ENCODE measurements around the gene NANOS1.

DNA sequence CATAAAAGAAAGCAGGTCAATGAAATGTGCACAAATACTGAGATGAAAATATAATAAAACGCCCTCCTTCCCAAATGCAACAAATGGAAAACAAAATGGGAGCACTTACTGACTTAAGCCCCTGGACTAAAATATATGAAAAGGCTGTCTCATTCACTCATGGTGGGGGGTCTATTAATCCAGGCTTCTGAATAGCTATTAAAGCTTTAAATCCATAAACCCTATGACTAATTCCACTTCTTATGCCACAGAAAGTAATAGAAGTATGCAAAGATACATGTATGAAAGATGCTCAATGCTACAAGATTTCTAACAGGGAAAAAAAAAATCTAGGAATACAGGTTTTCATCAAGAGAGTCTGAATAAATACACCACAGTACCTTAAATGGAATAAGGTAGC is 30.6 kb downstream of the NANOS1 start:
- TF ChIP-seq, protein P1, sequence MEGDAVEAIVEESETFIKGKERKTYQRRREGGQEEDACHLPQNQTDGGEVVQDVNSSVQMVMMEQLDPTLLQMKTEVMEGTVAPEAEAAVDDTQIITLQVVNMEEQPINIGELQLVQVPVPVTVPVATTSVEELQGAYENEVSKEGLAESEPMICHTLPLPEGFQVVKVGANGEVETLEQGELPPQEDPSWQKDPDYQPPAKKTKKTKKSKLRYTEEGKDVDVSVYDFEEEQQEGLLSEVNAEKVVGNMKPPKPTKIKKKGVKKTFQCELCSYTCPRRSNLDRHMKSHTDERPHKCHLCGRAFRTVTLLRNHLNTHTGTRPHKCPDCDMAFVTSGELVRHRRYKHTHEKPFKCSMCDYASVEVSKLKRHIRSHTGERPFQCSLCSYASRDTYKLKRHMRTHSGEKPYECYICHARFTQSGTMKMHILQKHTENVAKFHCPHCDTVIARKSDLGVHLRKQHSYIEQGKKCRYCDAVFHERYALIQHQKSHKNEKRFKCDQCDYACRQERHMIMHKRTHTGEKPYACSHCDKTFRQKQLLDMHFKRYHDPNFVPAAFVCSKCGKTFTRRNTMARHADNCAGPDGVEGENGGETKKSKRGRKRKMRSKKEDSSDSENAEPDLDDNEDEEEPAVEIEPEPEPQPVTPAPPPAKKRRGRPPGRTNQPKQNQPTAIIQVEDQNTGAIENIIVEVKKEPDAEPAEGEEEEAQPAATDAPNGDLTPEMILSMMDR (IDR thresholded peaks at IDR 0.05; ENCODE audit: low read depth, low read length): no peak
- no peak for TF ChIP-seq POLR2A (IDR thresholded peaks at IDR 0.05; ENCODE audit: extremely low read depth, insufficient read length)

Measured in NB4 (cell line).